ENCODE data around the gene ZNF585A. TPM values are rescaled to one million over a fixed set of nuclear protein-coding genes. Genes with fewer than 3 reads are reported as not detected.
"Not testable (repeated sequence)": the region's sequence is repeated elsewhere in the genome, so short reads cannot be mapped to it uniquely, and the experiment has no call there.

Gene ZNF585A
- total and polyA plus RNA-seq, 5 donors from 2014 or later: 7.5 to 53.4 (median 45.1) TPM

DNA sequence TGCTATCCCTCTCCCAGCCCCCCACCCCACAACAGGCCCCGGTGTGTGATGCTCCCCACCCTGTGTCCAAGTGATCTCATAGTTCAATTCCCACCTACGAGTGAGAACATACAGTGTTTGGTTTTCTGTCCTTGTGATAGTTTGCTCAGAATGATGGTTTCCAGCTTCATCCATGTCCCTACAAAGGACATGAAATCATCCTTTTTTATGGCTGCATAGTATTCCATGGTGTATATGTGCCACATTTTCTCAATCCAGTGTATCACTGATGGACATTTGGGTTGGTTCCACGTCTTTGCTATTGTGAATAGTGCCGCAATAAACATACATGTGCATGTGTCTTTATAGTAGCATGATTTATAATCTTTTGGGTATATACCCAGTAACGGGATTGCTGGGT is 24.6 kb upstream of the ZNF585A start:
- H3K27me3 ChIP-seq (ENCODE audit: control insufficient read depth, insufficient read depth, low read length); H3K27ac ChIP-seq (ENCODE audit: insufficient read depth, low read length, poor library complexity, severe bottlenecking); H3K27me3 Mint-ChIP-seq; H3K4me3 ChIP-seq (ENCODE audit: low read depth, low read length); ATAC-seq (ENCODE audit: low read depth in 2 of 2); H3K4me1 Mint-ChIP-seq; H3K4me3 Mint-ChIP-seq; H3K27ac Mint-ChIP-seq; DNase-seq; H3K4me1 ChIP-seq (ENCODE audit: control insufficient read depth, insufficient read depth, low read length, poor library complexity, severe bottlenecking): not testable (repeated sequence)
- Mint-ChIP-seq H3K36me3 (peaks cover 55% of the 10 kb centered on the region), H3K9me3 (peaks cover 0 to 50% (median 26%) of the 10 kb centered on the region in 7 donors)
- peaks cover 40% of the 10 kb centered on the region for H3K36me3 ChIP-seq (ENCODE audit: control insufficient read depth, insufficient read depth, low read length)
- peaks cover 23 to 69% of the 10 kb centered on the region in 2 experiments for H3K9me3 ChIP-seq (ENCODE audit: control insufficient read depth in 2 of 2, low read length in 2 of 2)

DNA sequence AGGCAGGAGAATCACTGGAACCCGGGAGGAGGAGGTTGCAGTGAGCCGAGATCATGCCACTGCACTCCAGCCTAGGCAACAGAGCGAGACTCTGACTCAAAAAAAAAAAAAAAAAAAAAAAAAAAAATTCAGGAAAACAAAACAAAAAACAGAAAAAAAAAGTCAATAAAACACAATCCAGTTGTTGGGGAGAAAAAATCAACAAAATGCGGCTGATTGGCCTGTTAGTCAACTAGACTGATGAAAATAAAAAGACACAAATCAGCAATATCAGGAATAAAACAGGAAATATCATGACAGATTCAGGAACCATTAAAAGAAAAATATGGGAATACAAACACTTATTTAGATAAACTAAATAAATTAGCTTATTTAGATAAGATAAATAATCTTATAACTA is 22.8 kb upstream of the ZNF585A start:
- H3K27ac Mint-ChIP-seq; H3K4me1 Mint-ChIP-seq; H3K4me3 Mint-ChIP-seq; DNase-seq; H3K27me3 ChIP-seq (ENCODE audit: control insufficient read depth, insufficient read depth, low read length); H3K4me1 ChIP-seq (ENCODE audit: control insufficient read depth, insufficient read depth, low read length, poor library complexity, severe bottlenecking); H3K27ac ChIP-seq (ENCODE audit: insufficient read depth, low read length, poor library complexity, severe bottlenecking); H3K4me3 ChIP-seq (ENCODE audit: low read depth, low read length); ATAC-seq (ENCODE audit: low read depth in 2 of 2); H3K27me3 Mint-ChIP-seq: not testable (repeated sequence)
- peaks cover 27% of the 10 kb centered on the region for H3K36me3 ChIP-seq (ENCODE audit: control insufficient read depth, insufficient read depth, low read length)
- peaks cover 26 to 75% of the 10 kb centered on the region in 2 experiments for H3K9me3 ChIP-seq (ENCODE audit: control insufficient read depth in 2 of 2, low read length in 2 of 2)
- H3K36me3 Mint-ChIP-seq: peaks cover 55% of the 10 kb centered on the region
- peaks cover 0 to 57% (median 37%) of the 10 kb centered on the region in 7 donors for H3K9me3 Mint-ChIP-seq

DNA sequence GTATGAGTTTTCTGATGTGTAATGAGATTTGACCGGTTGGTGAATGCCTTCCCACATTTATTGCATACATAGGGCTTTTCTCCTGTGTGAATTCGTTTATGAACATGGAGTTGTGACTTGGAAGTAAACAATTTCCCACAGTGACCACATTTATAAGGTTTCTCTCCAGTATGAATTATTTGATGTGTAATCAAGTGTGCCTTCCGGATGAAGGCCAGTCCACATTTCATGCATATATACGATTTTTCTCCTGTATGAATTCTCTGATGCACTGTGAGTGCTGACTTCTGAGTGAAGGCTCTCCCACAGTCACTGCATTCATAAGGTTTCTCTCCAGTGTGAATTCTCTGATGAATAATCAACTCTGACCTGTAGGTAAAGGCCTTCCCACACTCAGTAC is 13.6 kb upstream of the ZNF585A start:
- not testable (repeated sequence) for H3K4me1 ChIP-seq (ENCODE audit: control insufficient read depth, insufficient read depth, low read length, poor library complexity, severe bottlenecking); H3K27me3 Mint-ChIP-seq; DNase-seq; H3K27ac Mint-ChIP-seq; ATAC-seq (ENCODE audit: low read depth in 2 of 2); H3K27ac ChIP-seq (ENCODE audit: insufficient read depth, low read length, poor library complexity, severe bottlenecking); H3K4me3 Mint-ChIP-seq; H3K27me3 ChIP-seq (ENCODE audit: control insufficient read depth, insufficient read depth, low read length); H3K4me1 Mint-ChIP-seq
- peaks cover 30% of the 10 kb centered on the region for H3K36me3 ChIP-seq (ENCODE audit: control insufficient read depth, insufficient read depth, low read length)
- Mint-ChIP-seq H3K36me3 (peaks cover 49% of the 10 kb centered on the region), H3K9me3 (peaks cover 0 to 82% (median 35%) of the 10 kb centered on the region in 7 donors)
- peak overlapping the region; percentile 22 for H3K4me3 ChIP-seq (ENCODE audit: low read depth, low read length)
- peaks cover 75 to 91% of the 10 kb centered on the region in 2 experiments for H3K9me3 ChIP-seq (ENCODE audit: control insufficient read depth in 2 of 2, low read length in 2 of 2)

DNA sequence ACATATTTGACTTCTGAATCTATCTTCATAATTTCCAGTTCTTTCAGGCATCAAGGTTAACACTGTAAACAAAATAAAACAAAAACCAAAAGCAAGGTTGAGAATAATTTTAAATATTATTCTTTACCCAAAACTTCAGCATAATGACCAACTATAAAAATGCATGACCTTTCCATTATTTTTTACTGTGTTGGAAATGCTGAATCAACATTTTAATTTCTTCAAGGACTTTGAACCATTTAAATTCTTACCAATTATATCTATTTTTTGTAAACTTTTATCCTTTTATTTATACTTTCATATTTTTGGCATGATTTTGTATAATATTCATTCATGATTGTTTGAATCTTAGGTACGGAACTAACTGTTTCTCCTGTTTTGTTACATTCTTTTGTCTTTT is 6.9 kb downstream of the ZNF585A start:
- H3K9me3 Mint-ChIP-seq: peaks cover 0 to 76% (median 30%) of the 10 kb centered on the region in 7 donors
- H3K9me3 ChIP-seq (ENCODE audit: control insufficient read depth in 2 of 2, low read length in 2 of 2): peaks cover 69 to 96% of the 10 kb centered on the region in 2 experiments
- peaks cover 0 to 8% (median 0%) of the 10 kb centered on the region in 4 donors for H3K4me1 Mint-ChIP-seq
- no peak overlapping the region for H3K4me3 ChIP-seq (ENCODE audit: low read depth, low read length)
- H3K27me3 ChIP-seq (ENCODE audit: control insufficient read depth, insufficient read depth, low read length): no peaks in the 10 kb centered on the region
- no peak overlapping the region for H3K4me3 Mint-ChIP-seq
- peaks cover 61% of the 10 kb centered on the region for H3K36me3 ChIP-seq (ENCODE audit: control insufficient read depth, insufficient read depth, low read length)
- no peak for DNase-seq
- no peaks in the 10 kb centered on the region for H3K27me3 Mint-ChIP-seq
- no peak overlapping the region for H3K27ac Mint-ChIP-seq
- H3K4me1 ChIP-seq (ENCODE audit: control insufficient read depth, insufficient read depth, low read length, poor library complexity, severe bottlenecking): no peaks in the 10 kb centered on the region
- H3K27ac ChIP-seq (ENCODE audit: insufficient read depth, low read length, poor library complexity, severe bottlenecking): no peak overlapping the region
- peaks cover 72% of the 10 kb centered on the region for H3K36me3 Mint-ChIP-seq
- no peak for ATAC-seq (ENCODE audit: low read depth in 2 of 2)

DNA sequence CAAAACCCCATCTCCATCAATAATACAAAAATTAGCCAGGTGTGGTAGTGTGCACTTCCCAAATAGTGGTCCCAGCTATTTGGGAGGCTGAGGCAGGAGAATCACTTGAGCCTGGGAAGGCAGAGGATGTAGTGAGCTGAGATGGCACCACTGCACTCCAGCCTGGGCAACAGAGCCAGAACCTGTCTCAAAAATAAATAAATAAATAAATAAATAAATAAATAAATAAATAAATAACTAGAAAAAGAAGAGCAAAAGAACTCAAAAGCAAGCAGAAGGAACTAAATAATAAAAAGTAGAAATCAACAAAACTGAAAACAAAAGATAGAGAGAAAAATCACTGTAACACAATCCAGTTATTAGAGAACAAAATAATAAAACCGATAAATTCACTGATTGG is 12.3 kb downstream of the ZNF585A start:
- H3K27me3 Mint-ChIP-seq: no peaks in the 10 kb centered on the region
- peaks cover 73% of the 10 kb centered on the region for H3K36me3 Mint-ChIP-seq
- no peak overlapping the region for H3K4me3 Mint-ChIP-seq
- H3K27ac Mint-ChIP-seq: no peak overlapping the region
- DNase-seq (no peak), ATAC-seq (ENCODE audit: low read depth in 2 of 2) (no peak)
- peaks cover 76 to 100% of the 10 kb centered on the region in 2 experiments for H3K9me3 ChIP-seq (ENCODE audit: control insufficient read depth in 2 of 2, low read length in 2 of 2)
- no peak overlapping the region for H3K27ac ChIP-seq (ENCODE audit: insufficient read depth, low read length, poor library complexity, severe bottlenecking)
- H3K4me1 ChIP-seq (ENCODE audit: control insufficient read depth, insufficient read depth, low read length, poor library complexity, severe bottlenecking): no peaks in the 10 kb centered on the region
- peaks cover 60% of the 10 kb centered on the region for H3K36me3 ChIP-seq (ENCODE audit: control insufficient read depth, insufficient read depth, low read length)
- H3K9me3 Mint-ChIP-seq: peaks cover 0 to 87% (median 28%) of the 10 kb centered on the region in 7 donors
- H3K27me3 ChIP-seq (ENCODE audit: control insufficient read depth, insufficient read depth, low read length): no peaks in the 10 kb centered on the region
- no peak overlapping the region for H3K4me3 ChIP-seq (ENCODE audit: low read depth, low read length)
- peaks cover 0 to 2% (median 0%) of the 10 kb centered on the region in 4 donors for H3K4me1 Mint-ChIP-seq

DNA sequence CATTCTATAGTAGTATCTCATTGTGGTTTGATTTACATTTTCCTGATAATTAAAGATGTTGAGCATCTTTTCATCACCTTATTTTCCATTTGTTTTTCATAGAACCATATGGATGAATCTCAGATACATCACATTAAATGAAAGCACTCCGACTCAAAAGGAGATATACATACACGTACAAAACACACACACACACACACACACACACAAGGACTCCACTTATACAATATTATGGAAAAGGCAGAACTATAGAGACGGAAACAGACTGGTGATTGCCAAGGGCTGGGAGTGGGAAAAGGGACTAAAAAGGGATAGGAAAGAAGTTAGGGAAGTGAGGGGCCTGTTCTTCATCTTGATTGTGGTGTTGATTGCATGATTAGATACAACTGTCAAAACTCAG is 24.3 kb downstream of the ZNF585A start:
- no peak overlapping the region for H3K4me3 Mint-ChIP-seq

DNA sequence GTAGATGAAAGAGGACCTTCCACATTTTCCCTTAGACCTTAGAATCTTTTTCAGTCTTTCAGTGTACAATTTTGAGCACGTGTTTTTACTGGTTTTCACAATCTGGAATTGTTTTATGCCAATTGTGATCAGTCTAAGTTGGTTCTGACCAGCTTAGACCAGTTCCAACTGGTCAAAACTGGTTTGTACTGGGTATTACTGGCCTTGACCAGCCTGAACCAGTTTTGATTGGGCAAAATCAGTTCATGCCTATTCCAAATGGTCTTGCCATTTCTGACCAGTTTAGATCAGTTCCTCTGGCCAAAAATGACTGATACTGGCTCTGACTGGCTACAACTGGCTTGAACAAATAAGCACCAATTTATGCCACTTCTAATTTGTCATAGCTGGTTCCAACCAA is 36.4 kb downstream of the ZNF585A start:
- ATAC-seq (ENCODE audit: low read depth in 2 of 2): no peak
- Histone ChIP-seq H3K27me3 (ENCODE audit: control insufficient read depth, insufficient read depth, low read length) (no peaks in the 10 kb centered on the region), H3K4me3 (ENCODE audit: low read depth, low read length) (peak overlapping the region; percentile 5), H3K27ac (ENCODE audit: insufficient read depth, low read length, poor library complexity, severe bottlenecking) (no peak overlapping the region), H3K4me1 (ENCODE audit: control insufficient read depth, insufficient read depth, low read length, poor library complexity, severe bottlenecking) (no peaks in the 10 kb centered on the region), H3K36me3 (ENCODE audit: control insufficient read depth, insufficient read depth, low read length) (no peaks in the 10 kb centered on the region), H3K9me3 (ENCODE audit: control insufficient read depth in 2 of 2, low read length in 2 of 2) (peaks cover 80 to 98% of the 10 kb centered on the region in 2 experiments)
- Mint-ChIP-seq H3K9me3 (peaks cover 3 to 75% (median 35%) of the 10 kb centered on the region in 7 donors), H3K4me1 (no peaks in the 10 kb centered on the region), H3K27me3 (no peaks in the 10 kb centered on the region), H3K27ac (no peak overlapping the region), H3K4me3 (no peak overlapping the region), H3K36me3 (peaks cover 13% of the 10 kb centered on the region)
- no peak for DNase-seq

More for the DNA sequence above, 24.3 kb downstream of the ZNF585A start:
- Histone ChIP-seq H3K27me3 (ENCODE audit: control insufficient read depth, insufficient read depth, low read length) (no peaks in the 10 kb centered on the region), H3K36me3 (ENCODE audit: control insufficient read depth, insufficient read depth, low read length) (no peaks in the 10 kb centered on the region), H3K27ac (ENCODE audit: insufficient read depth, low read length, poor library complexity, severe bottlenecking) (no peak overlapping the region), H3K4me3 (ENCODE audit: low read depth, low read length) (no peak overlapping the region), H3K9me3 (ENCODE audit: control insufficient read depth in 2 of 2, low read length in 2 of 2) (peaks cover 70 to 87% of the 10 kb centered on the region in 2 experiments), H3K4me1 (ENCODE audit: control insufficient read depth, insufficient read depth, low read length, poor library complexity, severe bottlenecking) (no peaks in the 10 kb centered on the region)
- Mint-ChIP-seq H3K27me3 (peaks cover 4% of the 10 kb centered on the region), H3K4me1 (no peaks in the 10 kb centered on the region), H3K9me3 (peaks cover 5 to 75% (median 32%) of the 10 kb centered on the region in 7 donors), H3K36me3 (peaks cover 31% of the 10 kb centered on the region), H3K27ac (peak overlapping the region in 1 of 3 donors; percentile 85)
- ATAC-seq (ENCODE audit: low read depth in 2 of 2) (no peak), DNase-seq (no peak)

DNA sequence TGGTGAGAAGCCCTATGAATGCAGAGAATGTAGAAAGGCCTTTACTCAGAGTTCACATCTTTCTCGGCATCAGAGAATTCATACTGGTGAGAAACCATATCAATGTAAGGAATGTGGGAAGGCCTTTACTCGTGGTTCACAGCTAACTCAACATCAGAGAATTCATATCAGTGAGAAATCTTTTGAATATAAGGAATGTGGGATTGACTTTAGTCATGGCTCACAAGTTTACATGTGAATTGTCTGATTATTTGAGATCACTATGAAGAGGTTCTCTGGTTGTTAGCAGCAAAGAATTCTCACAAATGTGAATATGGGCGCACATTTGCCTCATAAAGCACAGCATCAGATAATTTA is 43.7 kb downstream of the ZNF585A start:
- H3K4me1 ChIP-seq (ENCODE audit: control insufficient read depth, insufficient read depth, low read length, poor library complexity, severe bottlenecking): no peaks in the 10 kb centered on the region
- no peak overlapping the region for H3K4me3 ChIP-seq (ENCODE audit: low read depth, low read length)
- H3K27ac ChIP-seq (ENCODE audit: insufficient read depth, low read length, poor library complexity, severe bottlenecking): no peak overlapping the region
- DNase-seq (no peak), ATAC-seq (ENCODE audit: low read depth in 2 of 2) (no peak)
- peaks cover 17% of the 10 kb centered on the region for H3K36me3 ChIP-seq (ENCODE audit: control insufficient read depth, insufficient read depth, low read length)
- H3K27me3 ChIP-seq (ENCODE audit: control insufficient read depth, insufficient read depth, low read length): no peaks in the 10 kb centered on the region
- no peaks in the 10 kb centered on the region for H3K27me3 Mint-ChIP-seq
- no peaks in the 10 kb centered on the region for H3K4me1 Mint-ChIP-seq
- peaks cover 48% of the 10 kb centered on the region for H3K36me3 Mint-ChIP-seq
- H3K4me3 Mint-ChIP-seq: no peak overlapping the region
- H3K9me3 ChIP-seq (ENCODE audit: control insufficient read depth in 2 of 2, low read length in 2 of 2): peaks cover 93 to 100% of the 10 kb centered on the region in 2 experiments
- H3K27ac Mint-ChIP-seq: no peak overlapping the region
- peaks cover 0 to 96% (median 55%) of the 10 kb centered on the region in 7 donors for H3K9me3 Mint-ChIP-seq
